Karpas-422 (cell line): ENCODE measurements around the gene EHD1. TPM values are rescaled to one million over a fixed set of nuclear protein-coding genes. Genes with fewer than 3 reads are reported as not detected.

Experiments used
- DNase-seq: peaks from one replicate; pipeline ENCODE4 v3.0.0-alpha.2; 2015
- H2AFZ ChIP-seq: fragments of 200-600 bp; sonication (generic); 2 replicates; pipeline ENCODE4 v1.6.1; 2014; ENCODE audit warnings: antibody characterized with exemption, low read length, mixed read lengths
- H3K27ac ChIP-seq: fragments of 200-600 bp; sonication (generic); 2 replicates; pipeline ENCODE4 v1.5.1; 2014; ENCODE audit warnings: mild to moderate bottlenecking, low read length, moderate library complexity
- H3K27me3 ChIP-seq: fragments of 200-600 bp; sonication (generic); 2 replicates; pipeline ENCODE4 v1.6.1; 2014; ENCODE audit warnings: low read length, mixed read lengths
- H3K36me3 ChIP-seq: fragments of 200-600 bp; sonication (generic); 2 replicates; pipeline ENCODE4 v1.6.1; 2014; ENCODE audit warnings: low read length, mixed read lengths; ENCODE audit not compliant: insufficient read depth
- H3K4me1 ChIP-seq: fragments of 200-600 bp; sonication (generic); 2 replicates; pipeline ENCODE4 v1.6.1; 2014; ENCODE audit warnings: mild to moderate bottlenecking, low read length, mixed read lengths
- H3K4me2 ChIP-seq: fragments of 200-600 bp; sonication (generic); 2 replicates; pipeline ENCODE4 v1.6.1; 2014; ENCODE audit warnings: low read length, low read depth, mild to moderate bottlenecking; ENCODE audit not compliant: poor library complexity, severe bottlenecking
- H3K4me3 ChIP-seq: fragments of 200-600 bp; sonication (generic); 2 replicates; pipeline ENCODE4 v1.5.1; 2014; ENCODE audit warnings: mild to moderate bottlenecking, antibody characterized with exemption, low read length, mixed read lengths
- H3K79me2 ChIP-seq: fragments of 200-600 bp; sonication (generic); 2 replicates; pipeline ENCODE4 v1.6.1; 2014; ENCODE audit warnings: mild to moderate bottlenecking, low read length, mixed read lengths
- H3K9ac ChIP-seq: fragments of 200-600 bp; sonication (generic); 2 replicates; pipeline ENCODE4 v1.6.0; 2014; ENCODE audit warnings: low read length
- H3K9me2 ChIP-seq: fragments of 200-600 bp; sonication (generic), shearing (Covaris generic); replicated peaks from 2 replicates; pipeline ENCODE4 v1.6.0; 2014; ENCODE audit warnings: mild to moderate bottlenecking, low read length, moderate library complexity; ENCODE audit not compliant: insufficient read depth
- H3K9me3 ChIP-seq: fragments of 300-700, 200-600 bp; sonication (generic); 2 replicates; pipeline ENCODE4 v1.6.1; 2014; ENCODE audit warnings: low read length, mixed read lengths
- H4K20me1 ChIP-seq: fragments of 200-600 bp; sonication (generic); 2 replicates; pipeline ENCODE4 v1.6.1; 2014; ENCODE audit warnings: mild to moderate bottlenecking, antibody characterized with exemption, low read length, low read depth; ENCODE audit not compliant: insufficient read depth
- total RNA-seq: library from RNA; depleted of rRNA; stranded (reverse); fragments of >200 nt; shearing (Covaris generic); gene quantifications from 2 replicates; pipeline ENCODE4 v1.2.3, GENCODE V29; 2014; ENCODE audit warnings: low replicate concordance

EHD1 gene
- total RNA-seq, 1 experiment from 2014 or later = 30.8 TPM

DNA sequence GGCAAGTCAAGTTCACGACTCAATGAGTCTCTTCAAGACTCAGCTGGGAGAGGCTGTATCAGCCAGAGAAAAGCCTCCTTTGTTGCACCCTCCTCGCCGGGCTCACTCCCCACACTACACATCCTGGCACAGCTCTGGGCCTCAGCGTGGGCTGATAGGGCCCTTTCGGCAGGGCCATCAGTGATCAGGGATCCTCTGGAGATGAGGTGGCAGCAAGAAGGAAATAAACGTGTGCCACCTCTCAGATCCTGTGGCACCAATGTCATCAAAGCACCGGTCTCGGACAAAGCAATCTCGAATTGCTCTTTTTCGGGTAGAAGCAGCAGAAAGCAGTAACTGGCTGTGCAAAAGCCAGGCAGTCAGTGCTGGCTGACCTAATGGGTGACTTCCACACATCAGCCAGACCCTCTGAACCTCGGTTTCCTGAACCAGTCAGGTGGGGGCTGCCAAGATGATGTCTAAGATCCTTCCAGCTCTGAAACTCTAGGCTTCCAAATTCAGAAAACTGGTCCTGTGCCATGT lies 2.1 kb downstream of the EHD1 start:
- H3K9ac ChIP-seq = peak overlapping the region; percentile 93
- peaks cover 59% of the 10 kb centered on the region for H3K79me2 ChIP-seq
- H3K36me3 ChIP-seq = peaks cover 21% of the 10 kb centered on the region
- peaks cover 41% of the 10 kb centered on the region; the same call in 1 of the 2 replicates for H4K20me1 ChIP-seq
- no peaks in the 10 kb centered on the region for H3K9me2 ChIP-seq
- H2AFZ ChIP-seq = no peak overlapping the region
- no peaks in the 10 kb centered on the region for H3K9me3 ChIP-seq
- peak overlapping the region; percentile 95 for H3K4me3 ChIP-seq
- H3K27me3 ChIP-seq = no peaks in the 10 kb centered on the region
- peak overlapping the region; percentile 45 for H3K27ac ChIP-seq
- no peak for DNase-seq
- peak overlapping the region; percentile 91 for H3K4me2 ChIP-seq
- H3K4me1 ChIP-seq = peaks cover 83% of the 10 kb centered on the region

- H3K9ac ChIP-seq = peak overlapping the region; percentile 93
- no peak overlapping the region for H2AFZ ChIP-seq
- no peaks in the 10 kb centered on the region for H3K27me3 ChIP-seq
- peak overlapping the region; percentile 45 for H3K27ac ChIP-seq
- no peaks in the 10 kb centered on the region for H3K9me3 ChIP-seq
- H3K79me2 ChIP-seq = peaks cover 66% of the 10 kb centered on the region
- no peaks in the 10 kb centered on the region for H3K9me2 ChIP-seq
- peak overlapping the region; percentile 91 for H3K4me2 ChIP-seq
- H3K36me3 ChIP-seq = peaks cover 23% of the 10 kb centered on the region
- peaks cover 85% of the 10 kb centered on the region for H3K4me1 ChIP-seq
- H4K20me1 ChIP-seq = peaks cover 44% of the 10 kb centered on the region; the same call in 1 of the 2 replicates
- peak; percentile 76 for DNase-seq
- peak overlapping the region; percentile 95 for H3K4me3 ChIP-seq
These were observed 2.8 kb downstream of the EHD1 start for GRCh38 chr11:64875369-64876228.

GRCh38 chr11:64874308-64875240 lies 3.8 kb downstream of the EHD1 start:
- no peak overlapping the region for H3K4me3 ChIP-seq

GRCh38 chr11:64872790-64873488 lies 5.5 kb downstream of the EHD1 start:
- Histone ChIP-seq H3K9me3 (no peaks in the 10 kb centered on the region), H4K20me1 (peaks cover 44% of the 10 kb centered on the region; the same call in 1 of the 2 replicates), H3K36me3 (peaks cover 25% of the 10 kb centered on the region), H3K4me2 (peak overlapping the region; percentile 55), H3K27me3 (no peaks in the 10 kb centered on the region), H3K9ac (peak overlapping the region; percentile 26; the same call in 1 of the 2 replicates), H2AFZ (no peak overlapping the region), H3K4me1 (peaks cover 86% of the 10 kb centered on the region), H3K4me3 (peak overlapping the region; percentile 3; the same call in 1 of the 2 replicates), H3K79me2 (peaks cover 88% of the 10 kb centered on the region), H3K27ac (peak overlapping the region; percentile 62), H3K9me2 (no peaks in the 10 kb centered on the region)
- DNase-seq = peak; percentile 84

More at GRCh38 chr11:64874308-64875240, 3.8 kb downstream of the EHD1 start:
- H3K27me3 ChIP-seq = no peaks in the 10 kb centered on the region
- H3K9me2 ChIP-seq = no peaks in the 10 kb centered on the region
- peaks cover 85% of the 10 kb centered on the region for H3K4me1 ChIP-seq
- DNase-seq = no peak
- 0 out of 2 replicates have a peak overlapping the region, but pooled peaks have one; percentile 45 for H3K27ac ChIP-seq
- H3K9me3 ChIP-seq = no peaks in the 10 kb centered on the region
- peaks cover 23% of the 10 kb centered on the region for H3K36me3 ChIP-seq
- H3K4me2 ChIP-seq = peak overlapping the region; percentile 8
- H3K79me2 ChIP-seq = peaks cover 76% of the 10 kb centered on the region
- H2AFZ ChIP-seq = no peak overlapping the region
- peaks cover 47% of the 10 kb centered on the region; the same call in 1 of the 2 replicates for H4K20me1 ChIP-seq
- no peak overlapping the region for H3K9ac ChIP-seq

- peak overlapping the region; percentile 75 for H3K27ac ChIP-seq
- DNase-seq = no peak
These were observed 6.9 kb downstream of the EHD1 start for GRCh38 chr11:64871492-64871891.

GRCh38 chr11:64870893-64871466 lies 7.4 kb downstream of the EHD1 start:
- Histone ChIP-seq H3K79me2 (peaks cover 72% of the 10 kb centered on the region), H3K27me3 (no peaks in the 10 kb centered on the region), H3K9me2 (no peaks in the 10 kb centered on the region), H3K9ac (peak overlapping the region; percentile 30), H3K4me3 (peak overlapping the region; percentile 21; the same call in 1 of the 2 replicates), H3K36me3 (peaks cover 26% of the 10 kb centered on the region), H4K20me1 (peaks cover 24% of the 10 kb centered on the region; the same call in 1 of the 2 replicates), H3K9me3 (no peaks in the 10 kb centered on the region), H3K4me2 (peak overlapping the region; percentile 50), H3K4me1 (peaks cover 80% of the 10 kb centered on the region), H2AFZ (no peak overlapping the region), H3K27ac (peak overlapping the region; percentile 75)
- no peak for DNase-seq

More at GRCh38 chr11:64871492-64871891, 6.9 kb downstream of the EHD1 start:
- peak overlapping the region; percentile 30 for H3K9ac ChIP-seq
- no peaks in the 10 kb centered on the region for H3K27me3 ChIP-seq
- no peak overlapping the region for H2AFZ ChIP-seq
- H3K9me2 ChIP-seq = no peaks in the 10 kb centered on the region
- peak overlapping the region; percentile 9; the same call in 1 of the 2 replicates for H3K4me3 ChIP-seq
- H3K4me1 ChIP-seq = peaks cover 80% of the 10 kb centered on the region
- no peaks in the 10 kb centered on the region for H3K9me3 ChIP-seq
- peaks cover 26% of the 10 kb centered on the region for H3K36me3 ChIP-seq
- peaks cover 30% of the 10 kb centered on the region; the same call in 1 of the 2 replicates for H4K20me1 ChIP-seq
- H3K4me2 ChIP-seq = peak overlapping the region; percentile 50
- peaks cover 74% of the 10 kb centered on the region for H3K79me2 ChIP-seq
